ENCODE measurements around the gene BHMT. TPM values are rescaled to one million over a fixed set of nuclear protein-coding genes. Genes with fewer than 3 reads are reported as not detected.

Gene BHMT
- total RNA-seq, 2 donors from 2014 or later: not detected

DNA sequence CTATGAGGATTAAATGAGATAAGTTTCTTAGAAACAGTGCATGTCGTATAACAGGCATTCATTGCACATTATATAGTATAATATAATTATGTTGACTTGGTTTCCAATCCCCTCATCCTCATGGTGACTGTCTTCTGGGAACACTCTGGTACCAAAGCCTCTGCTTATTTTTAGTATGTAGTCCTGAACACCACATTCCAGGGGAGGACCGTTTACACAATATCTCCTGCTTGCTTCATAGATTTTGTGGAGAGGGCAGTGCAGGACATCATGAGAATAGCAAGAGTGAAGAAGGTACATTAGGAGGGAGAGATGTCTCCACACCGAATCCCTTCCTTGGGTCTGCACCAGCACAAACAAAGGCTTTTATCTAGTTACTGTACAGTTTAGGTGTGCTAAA is 20.5 kb upstream of the BHMT start:
- peaks cover 5% of the 10 kb centered on the region for H3K36me3 Mint-ChIP-seq
- H3K27me3 Mint-ChIP-seq: peaks cover 10 to 25% of the 10 kb centered on the region in 2 donors
- H3K4me3 Mint-ChIP-seq: no peak overlapping the region
- H3K27ac Mint-ChIP-seq: no peak overlapping the region
- DNase-seq (ENCODE audit: low spot score): no peak
- no peak for ATAC-seq
- H3K9me3 Mint-ChIP-seq: peaks cover 3% of the 10 kb centered on the region
- H3K4me1 Mint-ChIP-seq (ENCODE audit: low read depth in 2 of 2): no peaks in the 10 kb centered on the region

DNA sequence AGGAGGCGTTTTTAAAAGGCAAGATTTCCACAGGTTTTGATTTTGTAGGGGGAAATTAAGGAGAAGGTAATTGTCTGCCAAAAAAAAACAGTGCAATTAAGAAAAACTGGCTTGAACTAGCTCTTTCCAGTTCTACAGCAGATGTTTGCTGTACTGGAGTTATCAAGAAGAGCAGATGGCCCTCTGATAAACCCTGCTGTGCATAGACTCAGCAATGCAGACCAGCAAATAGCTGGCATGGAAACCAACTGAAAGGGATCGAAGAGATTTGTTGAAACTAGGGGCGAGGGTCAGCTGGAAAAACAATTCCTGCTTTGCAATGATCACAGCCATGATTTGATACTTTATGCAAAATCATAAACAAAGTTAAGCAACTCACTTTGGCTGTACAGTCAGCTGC is 17.8 kb upstream of the BHMT start:
- Mint-ChIP-seq H3K36me3 (peaks cover 5% of the 10 kb centered on the region), H3K9me3 (peaks cover 3% of the 10 kb centered on the region), H3K4me1 (ENCODE audit: low read depth in 2 of 2) (no peaks in the 10 kb centered on the region), H3K27me3 (peaks cover 11 to 13% of the 10 kb centered on the region in 2 donors), H3K27ac (no peak overlapping the region), H3K4me3 (no peak overlapping the region)
- DNase-seq (ENCODE audit: low spot score): no peak
- no peak for ATAC-seq

DNA sequence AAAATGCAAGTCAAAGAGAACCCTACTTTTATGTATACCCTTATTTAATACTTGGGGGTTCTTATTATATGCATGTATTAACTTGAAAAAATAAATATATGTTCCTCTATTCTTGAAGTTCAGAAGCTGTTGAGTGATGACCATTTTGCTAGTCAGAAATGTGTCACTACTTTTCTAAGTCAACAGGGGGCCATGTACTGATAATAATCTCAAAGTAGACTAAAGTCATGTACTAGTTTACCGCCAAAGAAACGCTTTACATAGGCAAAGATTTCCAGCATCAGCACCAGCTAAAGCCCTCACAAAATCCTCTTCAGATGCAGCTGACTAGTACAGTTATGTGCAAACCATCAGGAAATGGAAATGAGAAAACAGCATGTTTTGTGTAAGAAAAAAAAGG is 5.7 kb upstream of the BHMT start:
- no peak overlapping the region for H3K4me3 Mint-ChIP-seq
- H3K27ac Mint-ChIP-seq: no peak overlapping the region
- H3K27me3 Mint-ChIP-seq: peaks cover 23 to 31% of the 10 kb centered on the region in 2 donors
- no peak for DNase-seq (ENCODE audit: low spot score)
- no peaks in the 10 kb centered on the region for H3K36me3 Mint-ChIP-seq
- no peaks in the 10 kb centered on the region for H3K4me1 Mint-ChIP-seq (ENCODE audit: low read depth in 2 of 2)
- no peak for ATAC-seq
- no peaks in the 10 kb centered on the region for H3K9me3 Mint-ChIP-seq

DNA sequence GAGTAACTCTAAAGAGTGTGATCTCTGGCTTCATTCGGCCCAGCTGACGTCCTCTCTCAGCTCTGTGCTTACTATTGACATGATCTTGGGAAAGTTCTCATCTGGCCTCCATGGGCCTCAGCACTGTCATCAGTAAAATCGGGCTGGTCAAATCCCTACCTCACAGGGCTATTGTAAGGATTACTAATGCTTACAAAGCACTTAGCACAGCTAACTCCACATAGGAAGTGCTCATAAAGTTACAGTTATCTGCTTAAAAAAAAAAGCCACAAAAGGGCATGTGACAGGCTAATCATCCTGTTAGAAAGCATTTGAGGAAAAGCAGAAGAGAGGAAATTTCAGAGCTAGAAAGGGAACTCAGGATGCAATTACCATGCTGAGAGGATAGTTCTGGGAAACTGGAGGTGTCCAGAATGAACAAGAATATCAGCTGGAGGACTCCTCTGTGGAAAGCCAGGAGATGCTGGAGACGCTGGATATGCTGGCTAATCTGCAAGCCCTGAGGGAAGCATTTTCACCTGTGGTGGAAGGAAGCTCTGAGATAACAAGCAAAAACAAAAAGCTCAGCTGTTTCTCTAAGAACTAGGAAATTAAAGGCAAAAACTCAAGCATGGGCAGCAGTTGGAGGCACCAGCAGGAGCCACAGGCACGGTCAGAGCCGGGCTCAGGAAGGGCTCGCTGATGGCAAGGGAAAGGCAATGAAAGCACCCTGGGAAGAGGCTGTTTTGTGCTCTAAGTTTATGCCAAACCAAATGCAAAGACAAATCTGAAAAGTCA is 4.4 kb upstream of the BHMT start:
- H3K4me1 Mint-ChIP-seq (ENCODE audit: low read depth in 2 of 2): no peaks in the 10 kb centered on the region
- no peak for DNase-seq (ENCODE audit: low spot score)
- no peak overlapping the region for H3K27ac Mint-ChIP-seq
- no peak overlapping the region for H3K4me3 Mint-ChIP-seq
- ATAC-seq: no peak
- H3K36me3 Mint-ChIP-seq: no peaks in the 10 kb centered on the region
- H3K9me3 Mint-ChIP-seq: no peaks in the 10 kb centered on the region
- peaks cover 33 to 37% of the 10 kb centered on the region in 2 donors for H3K27me3 Mint-ChIP-seq

DNA sequence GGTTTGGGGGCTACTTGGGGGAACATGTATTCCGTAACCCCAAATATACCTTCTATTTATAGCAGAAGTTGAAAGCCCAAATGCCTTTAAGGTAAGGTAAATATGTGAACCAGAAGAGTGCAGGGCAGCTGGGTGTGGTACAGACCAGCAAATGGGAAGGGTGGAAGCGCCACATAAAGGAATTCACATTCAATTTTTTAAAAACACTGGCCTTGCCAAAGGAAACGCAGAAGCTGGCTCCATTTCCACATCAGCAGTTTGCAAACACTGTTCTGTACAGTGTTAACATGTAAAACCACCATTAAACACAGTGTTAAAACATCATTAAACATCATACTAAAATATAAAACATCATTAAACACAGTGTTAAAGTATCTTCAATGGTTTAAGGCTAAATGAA is 3.5 kb upstream of the BHMT start:
- peaks cover 34 to 45% of the 10 kb centered on the region in 2 donors for H3K27me3 Mint-ChIP-seq
- no peaks in the 10 kb centered on the region for H3K36me3 Mint-ChIP-seq
- ATAC-seq (no peak), DNase-seq (ENCODE audit: low spot score) (no peak)
- no peak overlapping the region for H3K27ac Mint-ChIP-seq
- no peak overlapping the region for H3K4me3 Mint-ChIP-seq
- no peaks in the 10 kb centered on the region for H3K4me1 Mint-ChIP-seq (ENCODE audit: low read depth in 2 of 2)
- H3K9me3 Mint-ChIP-seq: no peaks in the 10 kb centered on the region

DNA sequence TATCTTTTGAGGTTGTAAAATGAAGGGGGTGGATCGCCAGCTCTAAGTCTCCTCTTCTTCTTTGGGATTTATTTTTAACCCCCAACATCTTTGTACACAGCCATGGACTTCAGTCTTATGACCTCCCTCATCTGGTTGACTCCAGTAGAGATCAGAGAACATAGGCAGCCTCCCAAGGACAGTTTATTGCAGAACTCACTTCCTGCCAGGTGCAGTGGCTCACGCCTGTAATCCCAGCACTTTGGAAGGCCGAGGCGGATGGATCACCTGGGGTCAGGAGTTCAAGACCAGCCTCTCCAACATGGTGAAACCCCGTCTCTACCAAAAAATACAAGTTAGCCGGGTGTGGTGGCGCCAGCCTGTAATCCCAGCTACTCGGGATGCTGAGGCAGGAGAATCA is 2.8 kb upstream of the BHMT start:
- no peaks in the 10 kb centered on the region for H3K36me3 Mint-ChIP-seq
- ATAC-seq (no peak), DNase-seq (ENCODE audit: low spot score) (no peak)
- H3K4me3 Mint-ChIP-seq: no peak overlapping the region
- no peaks in the 10 kb centered on the region for H3K4me1 Mint-ChIP-seq (ENCODE audit: low read depth in 2 of 2)
- H3K27ac Mint-ChIP-seq: no peak overlapping the region
- H3K9me3 Mint-ChIP-seq: no peaks in the 10 kb centered on the region
- peaks cover 34 to 45% of the 10 kb centered on the region in 2 donors for H3K27me3 Mint-ChIP-seq

DNA sequence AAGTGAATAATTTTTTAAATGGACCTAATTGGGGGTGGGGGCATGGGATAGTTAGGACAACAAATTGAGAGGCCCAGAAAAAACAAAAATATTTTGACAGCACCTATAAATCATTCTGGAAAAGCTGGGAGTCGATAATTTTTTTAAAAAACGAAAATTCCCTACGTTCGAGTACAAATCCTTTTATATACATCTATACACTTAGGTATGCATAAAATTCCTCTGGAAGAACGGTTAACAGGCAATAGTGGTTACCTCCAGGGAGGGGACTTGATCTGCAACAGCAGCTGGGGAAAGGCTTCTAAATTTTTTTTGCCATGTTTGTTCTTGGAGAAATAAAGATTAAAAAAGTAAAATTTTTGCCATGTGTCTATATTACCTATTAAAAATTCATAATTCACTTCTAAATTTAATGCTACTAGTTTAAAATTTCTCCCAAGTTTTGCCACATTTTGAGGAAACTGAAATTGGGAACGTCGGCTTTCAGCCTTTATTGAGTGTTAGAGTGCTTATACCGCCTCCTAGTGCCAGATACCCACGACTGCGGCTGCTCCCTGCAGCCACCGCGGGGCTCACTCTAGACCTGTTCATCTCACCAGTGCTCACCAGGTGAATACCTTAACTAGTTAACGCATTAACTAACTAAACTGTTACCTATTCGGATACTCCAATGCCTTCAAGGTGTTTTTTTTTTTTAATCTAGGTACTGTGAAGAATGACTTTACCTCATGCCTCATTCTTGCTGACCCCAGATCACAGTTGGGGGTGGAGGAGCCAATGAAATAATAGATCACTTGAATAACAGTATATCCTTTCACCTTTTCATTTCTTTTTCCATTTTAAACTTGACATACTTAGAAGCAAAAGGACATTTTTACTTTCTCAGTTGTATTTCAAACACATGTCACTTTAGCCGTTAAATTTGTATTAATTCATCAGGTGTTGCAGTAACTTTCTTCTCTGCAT is 1.8 kb upstream of the BHMT start:
- Mint-ChIP-seq H3K4me3 (no peak overlapping the region), H3K9me3 (no peaks in the 10 kb centered on the region), H3K27me3 (peaks cover 31 to 45% of the 10 kb centered on the region in 2 donors), H3K27ac (no peak overlapping the region), H3K36me3 (no peaks in the 10 kb centered on the region), H3K4me1 (ENCODE audit: low read depth in 2 of 2) (no peaks in the 10 kb centered on the region)
- no peak for DNase-seq (ENCODE audit: low spot score)
- no peak for ATAC-seq

DNA sequence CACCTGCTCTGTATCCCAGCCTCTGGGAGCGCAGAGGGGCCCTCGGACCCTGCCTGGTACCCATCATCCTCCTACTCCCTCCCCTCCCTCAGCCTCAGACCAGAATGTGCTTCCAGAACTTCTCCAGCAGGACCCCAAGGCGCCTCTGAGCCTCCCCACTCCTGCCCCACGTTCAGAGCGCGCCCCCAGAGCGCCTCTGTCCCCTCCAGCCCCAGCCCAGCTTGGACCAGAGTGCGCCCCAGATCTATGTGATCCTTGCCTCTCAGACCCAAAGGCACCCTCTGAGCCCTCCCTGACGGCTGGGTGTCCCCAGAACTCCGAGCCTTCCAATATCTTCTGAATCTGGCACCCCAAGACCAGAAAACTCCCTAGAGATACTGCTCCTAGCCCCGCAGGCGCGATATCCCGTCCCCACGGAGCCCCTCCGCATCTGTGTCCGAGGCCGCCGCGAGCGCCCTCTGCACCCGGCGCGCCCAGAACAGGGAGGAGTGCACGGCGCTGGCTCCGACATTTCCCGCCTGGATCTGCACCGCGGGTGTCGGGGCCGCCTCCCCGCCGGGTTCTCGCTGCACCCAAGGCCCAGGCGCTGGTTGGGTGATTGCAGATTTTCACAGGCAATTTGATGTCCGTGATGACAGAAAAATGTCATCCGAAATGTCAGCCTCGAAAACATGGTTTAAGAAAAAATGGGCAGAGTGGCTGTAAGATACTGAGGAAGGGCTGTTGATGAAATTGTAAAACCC is 522 bp downstream of the BHMT start:
- Mint-ChIP-seq H3K36me3 (no peaks in the 10 kb centered on the region), H3K27ac (no peak overlapping the region)

DNA sequence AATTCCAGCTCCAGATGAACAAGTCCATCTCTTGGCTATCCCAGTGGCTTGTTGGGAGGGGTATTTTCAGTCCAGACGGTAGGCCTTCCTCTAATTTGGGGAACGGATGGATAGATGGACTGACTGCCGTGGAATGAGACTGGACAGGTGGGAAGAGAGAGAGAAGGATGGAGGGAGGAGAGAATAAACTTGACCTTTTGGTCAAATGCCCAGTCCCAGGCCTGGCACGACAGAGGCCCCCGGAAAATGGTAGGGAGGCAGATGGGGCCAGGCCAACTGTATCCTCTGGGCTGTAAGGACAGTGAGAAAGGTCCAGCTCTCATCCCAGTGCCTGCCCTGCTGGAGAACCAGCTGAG is 1.1 kb downstream of the BHMT start:
- Mint-ChIP-seq H3K36me3 (no peaks in the 10 kb centered on the region), H3K4me1 (ENCODE audit: low read depth in 2 of 2) (no peaks in the 10 kb centered on the region), H3K4me3 (no peak overlapping the region), H3K27me3 (peaks cover 22 to 29% of the 10 kb centered on the region in 2 donors), H3K9me3 (no peaks in the 10 kb centered on the region), H3K27ac (no peak overlapping the region)
- ATAC-seq (no peak), DNase-seq (ENCODE audit: low spot score) (no peak)

More for the DNA sequence above, 522 bp downstream of the BHMT start:
- peaks cover 22 to 29% of the 10 kb centered on the region in 2 donors for H3K27me3 Mint-ChIP-seq
- no peak overlapping the region for H3K4me3 Mint-ChIP-seq
- no peak for DNase-seq (ENCODE audit: low spot score)
- ATAC-seq: peak in 1 of 2 donors; percentile 43
- H3K4me1 Mint-ChIP-seq (ENCODE audit: low read depth in 2 of 2): no peaks in the 10 kb centered on the region
- no peaks in the 10 kb centered on the region for H3K9me3 Mint-ChIP-seq

DNA sequence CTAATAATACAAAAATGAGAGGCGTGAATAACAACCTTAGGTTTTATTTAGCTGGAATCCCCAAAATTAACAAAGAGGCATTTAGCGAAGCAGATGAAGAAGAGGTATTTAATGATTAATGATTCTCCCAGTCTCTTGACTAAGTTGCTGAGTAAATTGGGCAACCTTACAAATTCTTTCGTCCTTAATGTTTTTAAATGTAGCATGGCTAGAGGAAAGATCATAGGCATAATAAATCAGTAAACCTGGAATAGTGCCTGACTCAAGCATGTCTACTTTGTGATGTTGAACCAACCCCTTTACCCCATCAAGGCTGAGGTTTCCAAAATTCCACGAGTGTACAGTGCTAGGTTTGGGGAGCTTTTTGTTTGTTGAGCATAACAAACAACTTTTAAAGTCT is 7.9 kb downstream of the BHMT start:
- no peak overlapping the region for H3K27ac Mint-ChIP-seq
- no peak overlapping the region for H3K4me3 Mint-ChIP-seq
- no peaks in the 10 kb centered on the region for H3K9me3 Mint-ChIP-seq
- ATAC-seq (no peak), DNase-seq (ENCODE audit: low spot score) (no peak)
- no peaks in the 10 kb centered on the region for H3K36me3 Mint-ChIP-seq
- H3K4me1 Mint-ChIP-seq (ENCODE audit: low read depth in 2 of 2): no peaks in the 10 kb centered on the region
- H3K27me3 Mint-ChIP-seq: peaks cover 0 to 6% of the 10 kb centered on the region in 2 donors

DNA sequence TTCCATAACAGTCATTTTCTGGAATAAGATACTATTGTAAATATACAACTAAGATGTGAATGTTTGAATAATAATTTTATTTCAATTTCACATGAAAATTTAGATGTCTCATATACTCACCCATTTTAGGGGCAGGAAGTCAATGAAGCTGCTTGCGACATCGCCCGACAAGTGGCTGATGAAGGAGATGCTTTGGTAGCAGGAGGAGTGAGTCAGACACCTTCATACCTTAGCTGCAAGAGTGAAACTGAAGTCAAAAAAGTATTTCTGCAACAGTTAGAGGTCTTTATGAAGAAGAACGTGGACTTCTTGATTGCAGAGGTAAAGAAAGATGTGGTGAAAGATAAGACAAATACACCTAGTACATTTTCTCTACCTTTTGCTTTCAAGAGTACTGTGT is 8.6 kb downstream of the BHMT start:
- ATAC-seq (no peak), DNase-seq (ENCODE audit: low spot score) (no peak)
- Mint-ChIP-seq H3K4me3 (no peak overlapping the region), H3K36me3 (no peaks in the 10 kb centered on the region), H3K4me1 (ENCODE audit: low read depth in 2 of 2) (no peaks in the 10 kb centered on the region), H3K27me3 (peaks cover 0 to 6% of the 10 kb centered on the region in 2 donors), H3K9me3 (no peaks in the 10 kb centered on the region), H3K27ac (no peak overlapping the region)

DNA sequence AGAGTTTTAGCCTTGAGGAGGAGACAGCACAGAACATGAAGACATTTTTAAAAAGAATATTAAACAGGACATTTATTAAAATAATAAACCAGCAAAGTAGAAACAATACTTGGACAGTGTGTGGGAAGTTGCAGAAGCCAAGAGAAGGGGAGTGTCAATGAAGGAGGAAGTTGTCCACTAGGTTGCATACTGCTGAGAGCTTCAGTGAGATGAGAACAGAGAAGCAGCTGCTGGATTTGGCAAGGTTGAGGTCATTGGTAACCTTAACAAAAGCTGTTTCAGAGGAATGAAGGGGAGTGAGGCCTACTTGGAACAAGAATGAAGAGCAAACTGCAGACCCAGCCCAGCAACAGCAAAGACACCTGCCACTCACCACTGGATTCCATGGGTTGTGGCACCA is 11.4 kb downstream of the BHMT start:
- H3K27ac Mint-ChIP-seq: no peak overlapping the region
- no peaks in the 10 kb centered on the region for H3K4me1 Mint-ChIP-seq (ENCODE audit: low read depth in 2 of 2)
- ATAC-seq: no peak
- H3K36me3 Mint-ChIP-seq: no peaks in the 10 kb centered on the region
- no peaks in the 10 kb centered on the region for H3K9me3 Mint-ChIP-seq
- no peak overlapping the region for H3K4me3 Mint-ChIP-seq
- DNase-seq (ENCODE audit: low spot score): no peak
- H3K27me3 Mint-ChIP-seq: peaks cover 0 to 6% of the 10 kb centered on the region in 2 donors

DNA sequence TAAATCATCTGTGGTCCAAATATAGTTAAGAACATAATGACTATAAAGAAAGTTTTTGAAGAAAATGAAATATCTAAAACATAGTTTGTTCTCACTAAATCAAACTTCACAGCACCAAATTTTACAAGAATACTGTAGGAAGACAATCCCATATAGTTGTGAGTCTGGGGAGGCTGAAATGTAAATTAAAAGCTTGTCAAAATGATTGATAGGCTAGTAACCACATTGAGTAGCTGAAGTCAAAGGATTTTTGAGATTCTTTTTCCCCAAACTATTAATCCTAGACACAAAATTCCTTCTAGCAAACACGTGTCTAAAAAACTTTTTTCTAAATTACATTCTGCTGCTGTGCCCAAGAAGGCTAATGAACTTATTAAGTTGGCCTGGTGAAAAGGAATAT is 13.0 kb downstream of the BHMT start:
- Mint-ChIP-seq H3K4me3 (no peak overlapping the region), H3K9me3 (no peaks in the 10 kb centered on the region), H3K4me1 (ENCODE audit: low read depth in 2 of 2) (no peaks in the 10 kb centered on the region), H3K36me3 (no peaks in the 10 kb centered on the region), H3K27me3 (no peaks in the 10 kb centered on the region), H3K27ac (no peak overlapping the region)
- ATAC-seq (no peak), DNase-seq (ENCODE audit: low spot score) (no peak)
